GM12873 (cell line): ENCODE results near the gene DLX3.

Experiments used
- TF ChIP-seq, protein P1 (sequence below): IDR thresholded peaks from 2 replicates; pipeline ENCODE4 v1.5.1; 2012; ENCODE audit warnings: low read depth, mild to moderate bottlenecking, moderate library complexity, low read length, control low read depth; ENCODE audit not compliant: insufficient read depth; ENCODE audit errors: missing control alignments

DLX3 gene

DNA sequence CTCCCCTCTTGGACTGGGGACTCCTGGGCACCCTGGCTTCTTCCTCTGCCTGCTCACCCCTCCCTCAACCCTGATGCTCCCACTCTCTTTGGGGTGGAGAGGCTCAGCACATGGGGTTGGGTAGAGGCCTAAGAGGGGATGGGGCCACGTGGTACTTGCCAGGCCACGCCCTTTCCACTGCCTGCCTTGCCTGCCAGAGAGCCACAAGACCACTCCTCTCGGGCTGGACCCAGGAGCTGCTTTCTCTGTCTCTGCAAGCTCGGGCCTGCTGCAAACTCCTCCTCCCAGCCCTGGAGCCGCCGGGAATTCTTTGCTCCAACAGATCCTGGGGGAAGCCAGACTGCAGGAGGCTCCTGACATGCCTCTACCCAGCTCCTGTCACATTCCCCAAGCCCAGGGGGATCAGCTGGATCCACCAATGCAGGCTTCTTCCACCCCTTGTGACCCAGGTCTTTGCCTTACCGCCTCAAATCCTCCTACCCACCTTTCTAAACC lies 14.3 kb downstream of the DLX3 start:
- TF ChIP-seq, protein P1, sequence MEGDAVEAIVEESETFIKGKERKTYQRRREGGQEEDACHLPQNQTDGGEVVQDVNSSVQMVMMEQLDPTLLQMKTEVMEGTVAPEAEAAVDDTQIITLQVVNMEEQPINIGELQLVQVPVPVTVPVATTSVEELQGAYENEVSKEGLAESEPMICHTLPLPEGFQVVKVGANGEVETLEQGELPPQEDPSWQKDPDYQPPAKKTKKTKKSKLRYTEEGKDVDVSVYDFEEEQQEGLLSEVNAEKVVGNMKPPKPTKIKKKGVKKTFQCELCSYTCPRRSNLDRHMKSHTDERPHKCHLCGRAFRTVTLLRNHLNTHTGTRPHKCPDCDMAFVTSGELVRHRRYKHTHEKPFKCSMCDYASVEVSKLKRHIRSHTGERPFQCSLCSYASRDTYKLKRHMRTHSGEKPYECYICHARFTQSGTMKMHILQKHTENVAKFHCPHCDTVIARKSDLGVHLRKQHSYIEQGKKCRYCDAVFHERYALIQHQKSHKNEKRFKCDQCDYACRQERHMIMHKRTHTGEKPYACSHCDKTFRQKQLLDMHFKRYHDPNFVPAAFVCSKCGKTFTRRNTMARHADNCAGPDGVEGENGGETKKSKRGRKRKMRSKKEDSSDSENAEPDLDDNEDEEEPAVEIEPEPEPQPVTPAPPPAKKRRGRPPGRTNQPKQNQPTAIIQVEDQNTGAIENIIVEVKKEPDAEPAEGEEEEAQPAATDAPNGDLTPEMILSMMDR = no peak

DNA sequence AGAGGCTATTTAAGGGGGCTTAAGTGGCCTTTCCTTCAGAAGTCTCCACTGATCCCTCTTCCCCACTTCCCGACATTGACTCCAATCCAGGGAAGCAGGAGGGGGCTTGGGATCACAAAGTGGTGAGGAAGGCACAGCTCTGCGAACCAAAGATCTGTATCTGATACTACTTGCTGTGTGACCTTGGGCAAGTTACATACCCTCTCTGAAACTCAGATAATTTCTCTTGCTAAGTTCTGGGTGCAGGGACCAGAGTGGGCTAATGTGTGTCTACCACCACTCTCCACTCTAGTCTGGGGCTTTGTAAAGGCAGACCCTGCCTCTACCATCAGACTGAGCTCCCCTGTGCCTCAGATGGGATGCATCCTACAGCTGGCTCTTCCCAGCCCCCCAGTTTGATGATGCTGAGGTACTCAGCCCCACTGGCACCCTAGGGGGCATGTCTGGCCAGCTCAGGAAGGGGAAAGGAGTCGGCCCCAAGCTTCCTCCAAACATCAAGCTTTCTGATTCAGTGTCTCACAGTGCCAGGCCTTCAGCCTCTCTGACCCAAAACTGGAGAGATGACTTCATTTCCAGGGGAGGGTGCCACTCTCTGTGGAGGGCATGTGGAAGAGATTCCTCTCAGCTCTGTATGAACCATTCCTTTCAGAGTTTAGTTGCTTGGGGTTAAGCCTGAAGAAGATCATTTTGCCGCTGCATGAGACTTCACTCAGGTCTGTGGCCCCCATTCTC lies 15.1 kb downstream of the DLX3 start:
- TF ChIP-seq, protein P1 = no peak

DNA sequence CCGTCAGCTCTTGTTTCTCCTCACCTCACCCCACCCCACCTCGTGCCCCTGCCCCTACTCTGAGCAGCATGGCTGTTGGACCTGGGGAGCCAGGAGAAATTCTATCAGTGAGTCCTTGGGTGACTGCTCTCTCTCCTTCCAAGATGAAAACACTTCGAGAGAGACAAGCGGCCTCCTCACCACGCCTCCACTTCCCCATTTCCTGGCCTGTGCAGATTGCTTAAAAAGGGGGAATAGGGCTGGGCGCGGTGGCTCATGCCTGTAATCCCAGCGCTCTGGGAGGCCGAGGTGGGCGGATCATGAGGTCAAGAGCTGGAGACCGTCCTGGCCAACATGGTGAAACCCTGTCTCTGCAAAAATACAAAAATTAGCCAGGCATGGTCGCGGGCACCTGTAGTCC lies 16.5 kb downstream of the DLX3 start:
- TF ChIP-seq, protein P1 = no peak

DNA sequence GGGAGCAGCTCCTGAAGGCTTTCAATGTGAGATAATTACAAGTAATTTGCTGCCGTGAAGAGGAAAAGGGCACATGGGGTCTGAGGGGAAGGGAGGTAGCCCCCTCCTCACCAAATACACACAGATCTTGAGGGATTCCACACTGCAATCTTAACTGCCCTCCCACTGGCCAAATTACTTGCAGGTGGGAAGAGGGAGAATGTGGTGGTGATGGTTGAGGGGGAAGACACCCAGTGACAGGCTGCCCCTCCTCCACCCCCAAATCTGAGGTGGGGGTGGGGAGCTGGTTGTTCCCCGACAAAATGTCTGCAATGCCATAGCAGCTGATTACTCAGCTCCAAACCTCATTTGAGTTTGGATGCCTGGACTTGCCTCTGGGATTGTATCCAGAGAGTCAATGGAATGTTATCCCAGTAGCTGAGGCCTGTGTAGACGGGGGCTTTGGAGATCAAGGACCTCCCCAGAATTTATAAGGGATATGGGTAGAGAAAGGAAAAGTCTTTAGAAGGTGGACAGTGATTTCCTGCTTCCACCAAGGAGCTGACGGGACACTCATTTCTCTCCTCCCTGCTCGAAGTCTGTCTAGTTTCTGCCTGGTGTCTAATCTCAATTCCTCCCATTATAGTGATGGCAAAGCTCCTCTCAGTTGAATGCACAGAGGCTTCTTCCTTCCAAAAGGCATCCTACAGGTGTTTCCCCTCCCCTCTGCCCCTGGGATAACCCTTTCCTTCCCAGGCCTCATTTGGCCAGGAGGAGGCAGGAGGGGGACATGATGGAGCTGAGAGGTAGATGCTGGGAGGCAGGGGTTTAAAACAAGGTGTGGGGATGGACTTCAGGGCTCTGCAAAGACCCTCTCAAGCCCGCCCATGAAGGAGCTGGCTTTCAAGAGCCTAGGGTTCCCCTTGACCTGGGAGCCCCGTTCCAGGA lies 17.3 kb downstream of the DLX3 start:
- TF ChIP-seq, protein P1 = no peak

DNA sequence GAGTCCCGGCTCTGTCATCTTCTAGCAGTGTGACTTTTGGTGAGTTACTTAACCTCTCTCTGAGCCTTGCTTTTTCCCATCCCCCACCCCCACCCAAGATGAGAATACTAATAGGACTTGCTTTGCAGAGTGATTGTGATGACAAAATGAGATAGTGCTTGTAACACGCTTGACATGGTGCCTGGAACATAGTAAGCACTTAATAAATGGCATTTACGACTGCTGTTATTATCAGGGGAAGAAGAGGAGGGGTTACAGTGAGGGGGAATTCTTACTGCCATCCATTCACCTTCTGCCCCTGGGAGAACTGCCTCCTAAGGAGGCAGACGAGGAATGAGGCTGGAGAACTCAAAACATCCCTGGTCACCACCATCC lies 18.2 kb downstream of the DLX3 start:
- TF ChIP-seq, protein P1 = no peak

DNA sequence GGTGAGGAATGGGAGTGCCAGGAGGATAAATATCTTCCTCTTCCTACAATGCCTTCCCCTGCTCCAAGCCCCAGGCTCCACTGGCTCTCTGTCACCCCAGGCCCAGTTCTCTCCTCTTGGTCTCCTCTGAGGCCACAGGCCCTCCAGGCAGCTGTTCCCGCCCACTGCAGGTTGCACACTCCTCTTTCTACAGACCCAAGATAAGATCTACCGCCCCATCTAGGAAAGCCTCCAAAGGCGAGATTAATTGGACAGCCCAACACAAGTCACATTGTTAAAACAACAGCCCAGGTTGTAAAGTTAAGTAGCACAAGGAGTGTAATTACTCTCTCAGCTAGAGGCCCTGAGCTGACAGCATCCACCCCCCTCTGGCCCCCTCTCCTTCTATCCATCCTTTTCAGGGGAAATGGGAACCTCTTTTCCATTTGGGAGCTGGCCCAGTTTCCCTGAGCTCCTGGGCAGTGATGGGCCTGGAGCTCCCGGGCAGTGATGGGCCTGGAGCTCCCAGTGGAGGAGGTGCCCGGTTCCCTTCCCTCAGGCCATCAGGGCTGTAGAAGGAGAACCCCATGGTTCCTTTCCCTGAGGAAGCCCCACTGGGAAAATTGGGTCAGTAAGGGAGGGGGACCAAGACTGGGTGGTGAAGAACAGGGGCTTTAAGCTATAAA lies 18.7 kb downstream of the DLX3 start:
- TF ChIP-seq, protein P1 = no peak

GRCh38 chr17:49975531-49975930 lies 19.5 kb downstream of the DLX3 start:
- TF ChIP-seq, protein P1 = no peak
